SK-N-SH treated with all-trans-retinoic acid at 6 μM for 48 hours (cell line): ENCODE results near the gene RASSF4.

ENCODE experiments used
- ATAC-seq: fragments of 200-7000 bp; cut with Tn5 transposase; 3 replicates; pipeline ENCODE4 v1.9.1; 2020; ENCODE audit warnings: mild to moderate bottlenecking, moderate library complexity
- ARNTL ChIP-seq: fragments of 450-650 bp; formaldehyde crosslinking; IDR thresholded peaks from 2 replicates; pipeline ENCODE4 v1.5.0; 2020; ENCODE audit warnings: low read depth, mild to moderate bottlenecking, moderate library complexity, borderline replicate concordance
- BACH2 ChIP-seq: fragments of 250-450 bp; sonication (Bioruptor Pico); IDR thresholded peaks from 2 replicates; pipeline ENCODE4 v1.9.0; 2021; ENCODE audit warnings: mild to moderate bottlenecking, borderline replicate concordance
- CSDC2 ChIP-seq: fragments of 250-450 bp; sonication (Bioruptor Pico); IDR thresholded peaks from 2 replicates; pipeline ENCODE4 v1.5.0; 2020; ENCODE audit warnings: mild to moderate bottlenecking, moderate library complexity
- CSRNP3 ChIP-seq: fragments of 250-450 bp; sonication (Bioruptor Pico); IDR thresholded peaks from 2 replicates; pipeline ENCODE4 v1.5.1; 2021; ENCODE audit warnings: mild to moderate bottlenecking, moderate library complexity
- ESRRG ChIP-seq: fragments of 250-450 bp; sonication (Bioruptor Pico); IDR thresholded peaks from 2 replicates; pipeline ENCODE4 v1.6.1; 2021; ENCODE audit warnings: mild to moderate bottlenecking
- GLIS3 ChIP-seq: fragments of 250-450 bp; sonication (Bioruptor Pico); IDR thresholded peaks from 2 replicates; pipeline ENCODE4 v1.5.0; 2020; ENCODE audit warnings: mild to moderate bottlenecking, moderate library complexity
- ISL1 ChIP-seq: fragments of 250-450 bp; sonication (Bioruptor Pico); IDR thresholded peaks from 2 replicates; pipeline ENCODE4 v2.1.2; 2022; ENCODE audit warnings: mild to moderate bottlenecking, moderate library complexity
- OSR1 ChIP-seq: fragments of 250-450 bp; sonication (Bioruptor Pico); IDR thresholded peaks from 2 replicates; pipeline ENCODE4 v1.8.0; 2022; ENCODE audit warnings: moderate library complexity, mild to moderate bottlenecking, inconsistent platforms
- PPARA ChIP-seq: fragments of 250-450 bp; sonication (Bioruptor Pico); IDR thresholded peaks from 2 replicates; pipeline ENCODE4 v1.5.0; 2020; ENCODE audit warnings: mild to moderate bottlenecking, borderline replicate concordance
- RARB ChIP-seq: fragments of 250-450 bp; sonication (Bioruptor Pico); IDR thresholded peaks from 2 replicates; pipeline ENCODE4 v1.8.0; 2021; ENCODE audit warnings: mild to moderate bottlenecking, moderate library complexity
- SNAI2 ChIP-seq: fragments of 250-450 bp; sonication (Bioruptor Pico); IDR thresholded peaks from 2 replicates; pipeline ENCODE4 v1.5.0; 2020; ENCODE audit warnings: mild to moderate bottlenecking, moderate library complexity
- TCF4 ChIP-seq: fragments of 250-450 bp; sonication (Bioruptor Pico); IDR thresholded peaks from 2 replicates; pipeline ENCODE4 v1.8.0; 2021; ENCODE audit warnings: mild to moderate bottlenecking, moderate library complexity, borderline replicate concordance
- TOX ChIP-seq: fragments of 250-450 bp; sonication (Bioruptor Pico); IDR thresholded peaks from 2 replicates; pipeline ENCODE4 v1.8.0; 2021; ENCODE audit warnings: mild to moderate bottlenecking, moderate library complexity, borderline replicate concordance
- TSHZ2 ChIP-seq: fragments of 250-450 bp; sonication (Bioruptor Pico); IDR thresholded peaks from 2 replicates; pipeline ENCODE4 v1.5.0; 2020; ENCODE audit warnings: mild to moderate bottlenecking, moderate library complexity
- ZC3H10 ChIP-seq: fragments of 250-450 bp; sonication (Bioruptor Pico); IDR thresholded peaks from 2 replicates; pipeline ENCODE4 v1.5.1; 2021; ENCODE audit warnings: mild to moderate bottlenecking, moderate library complexity
- ZFP3 ChIP-seq: fragments of 250-450 bp; sonication (Bioruptor Pico); IDR thresholded peaks from 2 replicates; pipeline ENCODE4 v1.5.0; 2020; ENCODE audit warnings: mild to moderate bottlenecking, moderate library complexity
- ZFP30 ChIP-seq: fragments of 450-650 bp; formaldehyde crosslinking; IDR thresholded peaks from 2 replicates; pipeline ENCODE4 v1.5.0; 2022; ENCODE audit warnings: mild to moderate bottlenecking, moderate library complexity
- ZNF565 ChIP-seq: fragments of 450-650 bp; formaldehyde crosslinking; conservative IDR thresholded peaks from 2 replicates; pipeline ENCODE4 v1.5.0; 2020; ENCODE audit warnings: low read depth, mild to moderate bottlenecking, moderate library complexity
- ZNF70 ChIP-seq: fragments of 450-650 bp; formaldehyde crosslinking; IDR thresholded peaks from 2 replicates; pipeline ENCODE4 v1.5.0; 2020; ENCODE audit warnings: mild to moderate bottlenecking, moderate library complexity
- ZNF8 ChIP-seq: fragments of 450-650 bp; formaldehyde crosslinking; IDR thresholded peaks from 2 replicates; pipeline ENCODE4 v1.5.0; 2020; ENCODE audit warnings: mild to moderate bottlenecking, moderate library complexity
- TF ChIP-seq, protein P1 (sequence below): fragments of 250-450 bp; sonication (Bioruptor Pico); IDR thresholded peaks from 2 replicates; pipeline ENCODE4 v1.8.0; 2020; ENCODE audit warnings: mild to moderate bottlenecking, moderate library complexity, borderline replicate concordance
- TF ChIP-seq, protein P2 (sequence below): fragments of 250-450 bp; sonication (Bioruptor Pico); IDR thresholded peaks from 2 replicates; pipeline ENCODE4 v1.5.1; 2020; ENCODE audit warnings: low read depth, mild to moderate bottlenecking, moderate library complexity
- TF ChIP-seq, protein P3 (sequence below): fragments of 250-450 bp; sonication (Bioruptor Pico); IDR thresholded peaks from 2 replicates; pipeline ENCODE4 v1.8.0; 2021; ENCODE audit warnings: low read depth, mild to moderate bottlenecking, moderate library complexity, borderline replicate concordance

Gene RASSF4

DNA sequence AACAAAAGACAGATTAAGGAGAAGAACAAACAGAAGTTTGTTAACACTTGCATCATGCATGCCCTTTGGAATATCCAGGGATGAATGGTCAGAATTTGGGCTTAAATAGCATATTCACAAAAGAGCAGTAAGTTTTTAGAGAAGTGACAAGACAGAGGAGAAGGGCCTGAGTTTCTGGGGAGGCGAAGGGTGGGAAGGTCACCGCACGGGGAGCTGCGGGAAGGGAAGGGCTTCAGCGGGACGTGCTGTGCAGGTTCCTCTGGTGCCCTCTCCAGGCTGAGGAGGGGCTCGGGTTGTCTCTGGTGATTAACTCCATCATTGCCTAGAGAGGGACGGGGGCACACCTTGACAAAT, 30.7 kb downstream of the RASSF4 start:
- ATAC-seq: peak; percentile 45; the same call in 1 of the 3 replicates
- TF ChIP-seq ZNF70 (no peak), CSRNP3 (CRISPR knock-in tag) (no peak), OSR1 (CRISPR knock-in tag) (no peak), ARNTL (CRISPR knock-in tag) (no peak), SNAI2 (CRISPR knock-in tag) (no peak), ZC3H10 (no peak), TOX (CRISPR knock-in tag) (no peak), CSDC2 (no peak), GLIS3 (CRISPR knock-in tag) (no peak), ZNF8 (CRISPR knock-in tag) (no peak), TSHZ2 (no peak), BACH2 (CRISPR knock-in tag) (no peak), RARB (CRISPR knock-in tag) (no peak), ISL1 (CRISPR knock-in tag) (no peak), TCF4 (CRISPR knock-in tag) (no peak), ESRRG (CRISPR knock-in tag) (no peak), PPARA (CRISPR knock-in tag) (no peak)
- TF ChIP-seq, protein P1, sequence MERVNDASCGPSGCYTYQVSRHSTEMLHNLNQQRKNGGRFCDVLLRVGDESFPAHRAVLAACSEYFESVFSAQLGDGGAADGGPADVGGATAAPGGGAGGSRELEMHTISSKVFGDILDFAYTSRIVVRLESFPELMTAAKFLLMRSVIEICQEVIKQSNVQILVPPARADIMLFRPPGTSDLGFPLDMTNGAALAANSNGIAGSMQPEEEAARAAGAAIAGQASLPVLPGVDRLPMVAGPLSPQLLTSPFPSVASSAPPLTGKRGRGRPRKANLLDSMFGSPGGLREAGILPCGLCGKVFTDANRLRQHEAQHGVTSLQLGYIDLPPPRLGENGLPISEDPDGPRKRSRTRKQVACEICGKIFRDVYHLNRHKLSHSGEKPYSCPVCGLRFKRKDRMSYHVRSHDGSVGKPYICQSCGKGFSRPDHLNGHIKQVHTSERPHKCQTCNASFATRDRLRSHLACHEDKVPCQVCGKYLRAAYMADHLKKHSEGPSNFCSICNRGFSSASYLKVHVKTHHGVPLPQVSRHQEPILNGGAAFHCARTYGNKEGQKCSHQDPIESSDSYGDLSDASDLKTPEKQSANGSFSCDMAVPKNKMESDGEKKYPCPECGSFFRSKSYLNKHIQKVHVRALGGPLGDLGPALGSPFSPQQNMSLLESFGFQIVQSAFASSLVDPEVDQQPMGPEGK (CRISPR knock-in tag): no peak
- TF ChIP-seq, protein P2, sequence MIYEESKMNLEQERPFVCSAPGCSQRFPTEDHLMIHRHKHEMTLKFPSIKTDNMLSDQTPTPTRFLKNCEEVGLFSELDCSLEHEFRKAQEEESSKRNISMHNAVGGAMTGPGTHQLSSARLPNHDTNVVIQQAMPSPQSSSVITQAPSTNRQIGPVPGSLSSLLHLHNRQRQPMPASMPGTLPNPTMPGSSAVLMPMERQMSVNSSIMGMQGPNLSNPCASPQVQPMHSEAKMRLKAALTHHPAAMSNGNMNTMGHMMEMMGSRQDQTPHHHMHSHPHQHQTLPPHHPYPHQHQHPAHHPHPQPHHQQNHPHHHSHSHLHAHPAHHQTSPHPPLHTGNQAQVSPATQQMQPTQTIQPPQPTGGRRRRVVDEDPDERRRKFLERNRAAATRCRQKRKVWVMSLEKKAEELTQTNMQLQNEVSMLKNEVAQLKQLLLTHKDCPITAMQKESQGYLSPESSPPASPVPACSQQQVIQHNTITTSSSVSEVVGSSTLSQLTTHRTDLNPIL (CRISPR knock-in tag): no peak

DNA sequence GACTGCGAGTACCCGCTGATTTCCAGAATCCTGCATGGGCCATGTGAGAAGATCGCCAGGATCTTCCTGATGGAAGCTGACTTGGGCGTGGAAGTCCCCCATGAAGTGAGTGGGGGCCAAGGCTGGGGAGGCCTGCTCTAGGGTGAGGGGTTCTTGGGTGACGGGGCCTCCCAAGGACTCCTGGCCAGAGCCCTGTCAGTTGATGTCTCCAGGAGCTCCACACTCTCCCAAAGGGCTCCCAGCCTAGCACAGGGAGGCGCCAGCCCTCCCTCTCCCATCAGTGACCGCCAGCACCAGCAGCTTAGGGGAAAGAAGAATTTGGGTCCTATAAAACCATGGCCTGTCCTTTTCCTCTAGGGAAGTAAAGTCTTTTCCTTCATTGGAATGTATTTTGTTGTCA, 31.4 kb downstream of the RASSF4 start:
- ATAC-seq: no peak
- TF ChIP-seq TCF4 (CRISPR knock-in tag) (no peak), ZFP3 (no peak), RARB (CRISPR knock-in tag) (no peak), ZNF565 (CRISPR knock-in tag) (no peak), ARNTL (CRISPR knock-in tag) (no peak), CSDC2 (no peak)
- TF ChIP-seq, protein P1 (CRISPR knock-in tag): no peak

DNA sequence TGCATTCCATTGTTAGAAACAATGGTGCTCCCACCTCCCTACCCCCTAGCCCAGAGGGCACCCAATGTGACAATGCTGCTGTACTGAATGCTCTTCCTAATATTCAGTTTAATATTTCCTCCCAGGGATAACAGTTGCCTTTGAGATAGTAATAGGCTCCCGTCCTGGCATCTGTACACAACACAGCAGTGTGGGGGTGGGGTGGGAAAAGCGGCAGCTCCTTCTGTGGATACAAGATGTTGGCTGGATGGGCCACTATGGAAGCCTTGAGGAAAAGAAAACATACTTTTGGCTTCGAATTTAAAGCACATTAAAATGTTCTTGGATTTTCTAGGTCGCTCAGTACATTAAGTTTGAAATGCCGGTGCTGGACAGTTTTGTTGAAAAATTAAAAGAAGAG, 32.0 kb downstream of the RASSF4 start:
- ATAC-seq: no peak
- TF ChIP-seq ZFP3: no peak
- no peak for TF ChIP-seq TOX (CRISPR knock-in tag)
- TF ChIP-seq, protein P2 (CRISPR knock-in tag): no peak
- no peak for TF ChIP-seq ZNF565 (CRISPR knock-in tag)
- TF ChIP-seq RARB (CRISPR knock-in tag): no peak
- no peak for TF ChIP-seq ZFP30 (CRISPR knock-in tag)
- TF ChIP-seq, protein P1 (CRISPR knock-in tag): no peak
- TF ChIP-seq CSDC2: no peak
- no peak for TF ChIP-seq ZNF70
- TF ChIP-seq, protein P3, sequence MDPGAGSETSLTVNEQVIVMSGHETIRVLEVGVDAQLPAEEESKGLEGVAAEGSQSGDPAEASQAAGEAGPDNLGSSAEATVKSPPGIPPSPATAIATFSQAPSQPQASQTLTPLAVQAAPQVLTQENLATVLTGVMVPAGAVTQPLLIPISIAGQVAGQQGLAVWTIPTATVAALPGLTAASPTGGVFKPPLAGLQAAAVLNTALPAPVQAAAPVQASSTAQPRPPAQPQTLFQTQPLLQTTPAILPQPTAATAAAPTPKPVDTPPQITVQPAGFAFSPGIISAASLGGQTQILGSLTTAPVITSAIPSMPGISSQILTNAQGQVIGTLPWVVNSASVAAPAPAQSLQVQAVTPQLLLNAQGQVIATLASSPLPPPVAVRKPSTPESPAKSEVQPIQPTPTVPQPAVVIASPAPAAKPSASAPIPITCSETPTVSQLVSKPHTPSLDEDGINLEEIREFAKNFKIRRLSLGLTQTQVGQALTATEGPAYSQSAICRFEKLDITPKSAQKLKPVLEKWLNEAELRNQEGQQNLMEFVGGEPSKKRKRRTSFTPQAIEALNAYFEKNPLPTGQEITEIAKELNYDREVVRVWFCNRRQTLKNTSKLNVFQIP (CRISPR knock-in tag): no peak
